HepG2 (cell line): ENCODE data around the gene COBLL1. TPM values are rescaled to one million over a fixed set of nuclear protein-coding genes. Genes with fewer than 3 reads are reported as not detected.

ENCODE experiments used
- ATF2 ChIP-seq: sonication (generic); formaldehyde crosslinking; IDR thresholded peaks from 2 replicates; pipeline ENCODE4 v1.4.0; 2020; ENCODE audit warnings: missing genetic modification reagents
- EP300 ChIP-seq, 3 experiments: sonication (generic) in 1 of 3; formaldehyde crosslinking in 1 of 3; IDR thresholded peaks; 2 replicates each; pipeline versions ENCODE4 v1.5.1 to v1.6.1; 2011 to 2020; ENCODE audit warnings: low read depth in 2 of 3, low read length in 2 of 3, borderline replicate concordance in 1 of 3, improper control_type of control experiment in 1 of 3, mild to moderate bottlenecking in 1 of 3, missing genetic modification reagents in 1 of 3, moderate library complexity in 1 of 3
- ETV6 ChIP-seq: sonication (generic); formaldehyde crosslinking; conservative IDR thresholded peaks from 2 replicates; pipeline ENCODE4 v1.4.0; 2020; ENCODE audit warnings: missing genetic modification reagents
- FOXP1 ChIP-seq, 2 experiments: fragments of 450-650 bp in 1 of 2; IDR thresholded peaks; 2 replicates each; pipeline ENCODE4 v1.6.1; 2017 to 2018; ENCODE audit warnings: antibody characterized with exemption in 1 of 2
- GATAD2A ChIP-seq: IDR thresholded peaks from 2 replicates; pipeline ENCODE4 v1.6.1; 2016
- KDM2A ChIP-seq: sonication (generic); formaldehyde crosslinking; IDR thresholded peaks from 2 replicates; pipeline ENCODE4 v1.4.0; 2020; ENCODE audit warnings: low read depth, missing genetic modification reagents, borderline replicate concordance
- KLF11 ChIP-seq: IDR thresholded peaks from 2 replicates; pipeline ENCODE4 v1.6.1; 2016; ENCODE audit warnings: missing compliant biosample characterization
- MAF1 ChIP-seq: sonication (generic); formaldehyde crosslinking; IDR thresholded peaks from 2 replicates; pipeline ENCODE4 v1.5.0; 2020; ENCODE audit warnings: missing genetic modification reagents, borderline replicate concordance
- MTERF4 ChIP-seq: sonication (generic); formaldehyde crosslinking; IDR thresholded peaks from 2 replicates; pipeline ENCODE4 v1.8.0; 2023; ENCODE audit warnings: mild to moderate bottlenecking, missing genetic modification reagents
- PPARG ChIP-seq: conservative IDR thresholded peaks from 2 replicates; pipeline ENCODE4 v1.6.1; 2016; ENCODE audit warnings: missing biosample characterization, missing genetic modification reagents
- RFXAP ChIP-seq: sonication (generic); formaldehyde crosslinking; IDR thresholded peaks from 2 replicates; pipeline ENCODE4 v1.4.0; 2020; ENCODE audit warnings: missing genetic modification reagents, borderline replicate concordance
- SIX1 ChIP-seq: sonication (generic); formaldehyde crosslinking; IDR thresholded peaks from 2 replicates; pipeline ENCODE4 v1.4.0; 2020; ENCODE audit warnings: missing genetic modification reagents, borderline replicate concordance
- SKI ChIP-seq: fragments of 450-650 bp; IDR thresholded peaks from one replicate; pipeline ENCODE4 v1.6.1; 2018; ENCODE audit warnings: mild to moderate bottlenecking; ENCODE audit not compliant: partially characterized antibody
- TBX2 ChIP-seq: sonication (generic); formaldehyde crosslinking; IDR thresholded peaks from 2 replicates; pipeline ENCODE4 v1.5.0; 2020; ENCODE audit warnings: missing genetic modification reagents, mild to moderate bottlenecking, borderline replicate concordance
- ZBTB43 ChIP-seq: sonication (generic); formaldehyde crosslinking; conservative IDR thresholded peaks from 2 replicates; pipeline ENCODE4 v1.4.0; 2020; ENCODE audit warnings: missing genetic modification reagents
- ZNF646 ChIP-seq: sonication (generic); formaldehyde crosslinking; IDR thresholded peaks from 2 replicates; pipeline ENCODE4 v1.9.0; 2021; ENCODE audit warnings: mild to moderate bottlenecking, missing genetic modification reagents
- polyA plus RNA-seq, 8 experiments: library from polyadenylated mRNA; depleted of rRNA in 3 of 8; stranded (reverse) in 7 of 8; unstranded in 1 of 8; fragments of >200 nt; fragmentation: Illumina TruSeq in 4 of 8; extraction: Trizol in 4 of 8; gene quantifications; 2 replicates each; pipeline versions ENCODE4 v1.2.1 to v1.2.3, GENCODE V29; 2011 to 2016; ENCODE audit warnings: low read depth in 4 of 8, missing spikeins in 1 of 8, mixed read lengths in 1 of 8; ENCODE audit not compliant: insufficient read depth in 1 of 8
- total RNA-seq, 5 experiments: library from RNA; depleted of rRNA; stranded (reverse); fragments of >200 nt; fragmentation: Illumina TruSeq; extraction: Trizol; gene quantifications; 2 replicates each; pipeline ENCODE4 v1.2.3, GENCODE V29; 2016; ENCODE audit warnings: low read depth in 1 of 5

Gene COBLL1
- total and polyA plus RNA-seq, 2 of the 13 experiments (the other 11 are each of a cell fraction or from before 2014, with no cell fraction given): 32.6 to 86.8 TPM

- TF ChIP-seq MTERF4 (no peak), EP300 (IDR thresholded peaks at IDR 0.05; ENCODE audit: low read depth in 2 of 2, low read length in 2 of 2) (peak; percentile 36 to 93; a peak in 2 of 4 replicates), EP300 (CRISPR knock-in tag; IDR thresholded peaks at IDR 0.05; ENCODE audit: borderline replicate concordance) (no peak; the same call in 1 of the 2 replicates), PPARG (CRISPR knock-in tag) (peak; percentile 88), SIX1 (peak; percentile 56; the same call in 1 of the 2 replicates), ETV6 (CRISPR knock-in tag) (no peak), SKI (peak; percentile 56), GATAD2A (CRISPR knock-in tag) (peak; percentile 96), ZNF646 (CRISPR knock-in tag) (no peak), RFXAP (0 out of 2 replicates have a peak, but pooled peaks have one; percentile 19), ATF2 (CRISPR knock-in tag) (peak; percentile 11; the same call in 1 of the 2 replicates), KDM2A (CRISPR knock-in tag) (no peak), FOXP1 (IDR thresholded peaks at IDR 0.05) (no peak), FOXP1 (CRISPR knock-in tag; IDR thresholded peaks at IDR 0.05) (no peak), ZBTB43 (0 out of 2 replicates have a peak, but pooled peaks have one; percentile 19), KLF11 (no peak), MAF1 (CRISPR knock-in tag) (no peak), TBX2 (peak; percentile 80)
Observed at GRCh38 chr2:164875334-164876205, 33.9 kb upstream of the COBLL1 start (continued).
